ENCODE data around the gene C11orf21. TPM values are rescaled to one million over a fixed set of nuclear protein-coding genes. Genes with fewer than 3 reads are reported as not detected.
"Not testable (repeated sequence)": the region's sequence is repeated elsewhere in the genome, so short reads cannot be mapped to it uniquely, and the experiment has no call there.

C11orf21 gene
- polyA plus RNA-seq, 4 donors = 0.34 to 1.3 (median 0.80) TPM

- no peak for DNase-seq (ENCODE audit: low read depth in 4 of 4, low spot score in 3 of 4)
Measured at GRCh38 chr11:2298795-2299761, 2.6 kb downstream of the C11orf21 start.

- DNase-seq (ENCODE audit: low read depth in 4 of 4, low spot score in 3 of 4) = no peak
Measured at GRCh38 chr11:2298131-2298794, 3.5 kb downstream of the C11orf21 start.

- DNase-seq (ENCODE audit: low read depth in 4 of 4, low spot score in 3 of 4) = no peak
Measured at GRCh38 chr11:2297623-2298030, 4.1 kb downstream of the C11orf21 start.

GRCh38 chr11:2296913-2297622 is 4.7 kb downstream of the C11orf21 start:
- DNase-seq (ENCODE audit: low read depth in 4 of 4, low spot score in 3 of 4) = no peak

GRCh38 chr11:2295971-2296912 is 5.5 kb downstream of the C11orf21 start:
- DNase-seq (ENCODE audit: low read depth in 4 of 4, low spot score in 3 of 4) = no peak

GRCh38 chr11:2294926-2295290 is 6.8 kb downstream of the C11orf21 start:
- no peak for DNase-seq (ENCODE audit: low read depth in 4 of 4, low spot score in 3 of 4)

GRCh38 chr11:2293984-2294925 is 7.5 kb downstream of the C11orf21 start:
- no peak for DNase-seq (ENCODE audit: low read depth in 4 of 4, low spot score in 3 of 4)

- DNase-seq (ENCODE audit: low read depth in 4 of 4, low spot score in 3 of 4) = no peak
Measured at GRCh38 chr11:2293531-2293971, 8.2 kb downstream of the C11orf21 start.

GRCh38 chr11:2290351-2290841 is 11.3 kb downstream of the C11orf21 start:
- DNase-seq (ENCODE audit: low read depth in 4 of 4, low spot score in 3 of 4) = no peak

GRCh38 chr11:2289859-2290258 is 11.9 kb downstream of the C11orf21 start:
- DNase-seq (ENCODE audit: low read depth in 4 of 4, low spot score in 3 of 4) = no peak

- no peak for DNase-seq (ENCODE audit: low read depth in 4 of 4, low spot score in 3 of 4)
Measured at GRCh38 chr11:2289350-2289749, 12.4 kb downstream of the C11orf21 start.

- no peak for DNase-seq (ENCODE audit: low read depth in 4 of 4, low spot score in 3 of 4)
Measured at GRCh38 chr11:2287091-2287490, 14.6 kb downstream of the C11orf21 start.

- DNase-seq (ENCODE audit: low read depth in 4 of 4, low spot score in 3 of 4) = not testable (repeated sequence)
Measured at GRCh38 chr11:2286350-2286749, 15.4 kb downstream of the C11orf21 start.

- DNase-seq (ENCODE audit: low read depth in 4 of 4, low spot score in 3 of 4) = no peak
Measured at GRCh38 chr11:2280208-2280607, 21.5 kb downstream of the C11orf21 start.

- DNase-seq (ENCODE audit: low read depth in 4 of 4, low spot score in 3 of 4) = no peak
Measured at GRCh38 chr11:2277933-2278523, 23.7 kb downstream of the C11orf21 start.

GRCh38 chr11:2277008-2277346 is 24.7 kb downstream of the C11orf21 start:
- DNase-seq (ENCODE audit: low read depth in 4 of 4, low spot score in 3 of 4) = no peak

- no peak for DNase-seq (ENCODE audit: low read depth in 4 of 4, low spot score in 3 of 4)
Measured at GRCh38 chr11:2276280-2277007, 25.3 kb downstream of the C11orf21 start.
